Lower lobe of right lung (tissue), 2 donors: ENCODE measurements around the gene INPP5B. TPM values are rescaled to one million over a fixed set of nuclear protein-coding genes. Genes with fewer than 3 reads are reported as not detected.

ENCODE experiments used
- ATAC-seq, 2 donors: fragments of 200-7000 bp; cut with Tn5 transposase; one replicate each; pipeline ENCODE4 v1.9.1; 2020 to 2022; ENCODE audit warnings: mild to moderate bottlenecking in 2 of 2, moderate library complexity in 2 of 2
- DNase-seq: peaks from one replicate; pipeline ENCODE4 v3.0.0-alpha.2; 2020
- H3K27ac ChIP-seq: fragments of 200-600 bp; one replicate; pipeline ENCODE4 v1.8.0; 2022
- H3K27me3 ChIP-seq: fragments of 200-600 bp; one replicate; pipeline ENCODE4 v1.8.0; 2022; ENCODE audit warnings: low read depth
- H3K36me3 ChIP-seq: fragments of 200-600 bp; one replicate; pipeline ENCODE4 v1.8.0; 2022; ENCODE audit warnings: mild to moderate bottlenecking
- H3K4me1 ChIP-seq: fragments of 200-600 bp; one replicate; pipeline ENCODE4 v1.8.0; 2022
- H3K4me3 ChIP-seq: fragments of 200-600 bp; one replicate; pipeline ENCODE4 v1.8.0; 2022; ENCODE audit warnings: mild to moderate bottlenecking
- H3K9me3 ChIP-seq: fragments of 200-600 bp; one replicate; pipeline ENCODE4 v1.8.0; 2022
- intact Hi-C: fragments of 100-400 bp; cut with DNase I; formaldehyde crosslinking; loops from one replicate; pipeline ENCODE4 v1.11.0; 2022
- total RNA-seq: library from RNA; stranded (reverse); fragmentation: NEBNext Ultra II Directional; extraction: Animal tissue kit (Norgen Biotek cat#: 25700); gene quantifications from one replicate; pipeline ENCODE4 v1.2.1, GENCODE V29; 2021
- TF ChIP-seq, protein P1 (sequence below): fragments of 200-600 bp; IDR thresholded peaks from one replicate; pipeline ENCODE4 v1.8.0; 2022; ENCODE audit warnings: antibody characterized with exemption, mild to moderate bottlenecking
- donor health status: DM: no; HTN: yes; CAD: no; lungs with severe emphysema.

Gene INPP5B
- total RNA-seq, 1 donor from 2014 or later = 42.5 TPM

DNA sequence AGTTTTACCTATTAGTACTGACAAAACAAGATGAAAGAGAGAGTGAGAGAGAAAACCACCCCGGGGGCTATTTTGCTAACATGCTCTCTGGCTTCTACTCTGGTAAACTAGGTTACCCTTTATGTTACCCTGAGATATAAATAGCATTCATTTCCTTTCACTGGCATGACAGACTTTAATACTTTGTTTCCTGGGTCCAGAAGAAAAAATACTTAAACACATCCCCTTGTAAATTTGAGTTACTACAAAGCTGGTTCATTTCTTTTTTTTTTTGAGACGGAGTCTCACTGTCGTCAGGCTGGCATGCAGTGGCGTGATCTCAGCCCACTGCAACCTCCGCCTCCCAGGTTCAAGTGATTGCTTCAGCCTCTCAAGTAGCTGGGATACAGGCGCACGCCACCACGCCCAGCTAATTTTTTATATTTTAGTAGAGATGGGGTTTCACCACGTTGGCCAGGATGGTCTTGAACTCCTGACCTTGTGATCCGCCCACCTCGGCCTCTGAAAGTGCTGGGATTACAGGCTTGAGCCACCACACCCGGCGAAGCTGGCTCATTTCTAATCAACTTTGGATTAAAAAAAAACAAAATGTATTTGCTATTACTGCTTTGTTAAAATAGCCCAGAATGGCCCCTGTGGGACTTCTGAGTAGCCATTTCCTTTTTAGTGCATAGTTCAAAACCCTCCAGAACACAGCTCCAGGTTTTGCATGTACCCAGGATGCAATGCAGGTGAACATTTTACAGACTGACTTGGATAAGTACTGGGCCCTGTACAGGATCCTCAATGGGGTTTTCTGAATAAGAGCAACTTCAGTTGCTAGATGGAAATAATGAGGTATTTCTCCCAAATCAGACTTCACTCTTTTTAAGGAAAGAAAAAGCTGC is 20.6 kb downstream of the INPP5B start:
- Histone ChIP-seq H3K4me3 (no peak overlapping the region), H3K27me3 (no peaks in the 10 kb centered on the region), H3K4me1 (peaks cover 52% of the 10 kb centered on the region), H3K27ac (no peak overlapping the region), H3K9me3 (no peaks in the 10 kb centered on the region), H3K36me3 (peaks cover 13% of the 10 kb centered on the region)
- no peak for DNase-seq
- TF ChIP-seq, protein P1, sequence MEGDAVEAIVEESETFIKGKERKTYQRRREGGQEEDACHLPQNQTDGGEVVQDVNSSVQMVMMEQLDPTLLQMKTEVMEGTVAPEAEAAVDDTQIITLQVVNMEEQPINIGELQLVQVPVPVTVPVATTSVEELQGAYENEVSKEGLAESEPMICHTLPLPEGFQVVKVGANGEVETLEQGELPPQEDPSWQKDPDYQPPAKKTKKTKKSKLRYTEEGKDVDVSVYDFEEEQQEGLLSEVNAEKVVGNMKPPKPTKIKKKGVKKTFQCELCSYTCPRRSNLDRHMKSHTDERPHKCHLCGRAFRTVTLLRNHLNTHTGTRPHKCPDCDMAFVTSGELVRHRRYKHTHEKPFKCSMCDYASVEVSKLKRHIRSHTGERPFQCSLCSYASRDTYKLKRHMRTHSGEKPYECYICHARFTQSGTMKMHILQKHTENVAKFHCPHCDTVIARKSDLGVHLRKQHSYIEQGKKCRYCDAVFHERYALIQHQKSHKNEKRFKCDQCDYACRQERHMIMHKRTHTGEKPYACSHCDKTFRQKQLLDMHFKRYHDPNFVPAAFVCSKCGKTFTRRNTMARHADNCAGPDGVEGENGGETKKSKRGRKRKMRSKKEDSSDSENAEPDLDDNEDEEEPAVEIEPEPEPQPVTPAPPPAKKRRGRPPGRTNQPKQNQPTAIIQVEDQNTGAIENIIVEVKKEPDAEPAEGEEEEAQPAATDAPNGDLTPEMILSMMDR = no peak
- no peak for ATAC-seq
- intact Hi-C loops = no loop called here

DNA sequence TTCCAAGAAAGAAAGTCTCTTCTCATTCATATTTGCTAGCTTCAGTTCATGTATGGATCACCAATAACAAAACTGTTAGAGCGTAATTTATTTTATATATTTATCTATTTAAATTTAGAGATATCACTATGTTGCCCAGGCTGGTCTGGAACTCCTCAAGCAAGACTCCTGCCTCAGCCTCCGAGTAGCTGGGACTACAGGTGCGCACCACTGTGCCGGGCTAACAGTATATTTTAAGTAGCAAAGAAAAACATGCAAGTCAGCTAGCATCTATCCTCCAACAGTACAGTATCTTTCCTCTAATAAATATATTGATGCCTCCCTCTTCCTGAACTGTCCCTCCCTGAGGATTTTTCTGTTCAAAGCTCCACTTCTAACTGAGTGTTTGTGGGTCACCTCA is 21.5 kb downstream of the INPP5B start:
- ATAC-seq (no peak), DNase-seq (no peak)
- Histone ChIP-seq H3K9me3 (no peaks in the 10 kb centered on the region), H3K4me3 (no peak overlapping the region), H3K27ac (no peak overlapping the region), H3K27me3 (no peaks in the 10 kb centered on the region), H3K4me1 (peaks cover 42% of the 10 kb centered on the region), H3K36me3 (peaks cover 13% of the 10 kb centered on the region)
- TF ChIP-seq, protein P1 = no peak
- intact Hi-C loops = no loop called here

DNA sequence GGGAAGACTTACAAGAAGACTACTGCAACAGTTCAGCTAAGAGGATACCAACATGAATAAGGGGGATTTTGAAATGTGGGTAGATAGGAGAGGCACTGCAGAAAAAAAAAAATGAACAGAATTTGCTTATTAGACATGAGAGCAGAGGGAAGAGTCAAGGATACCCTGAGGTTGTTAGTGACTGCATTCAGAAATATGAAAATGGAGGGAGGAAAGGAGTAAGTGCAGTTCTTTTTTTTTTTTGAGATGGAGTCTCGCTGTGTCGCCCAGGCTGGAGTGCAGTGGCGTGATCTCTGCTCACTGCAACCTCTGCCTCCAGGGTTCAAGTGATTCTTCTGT is 23.3 kb downstream of the INPP5B start:
- intact Hi-C loops = no loop called here
- H3K27ac ChIP-seq = no peak overlapping the region
- H3K36me3 ChIP-seq = peaks cover 5% of the 10 kb centered on the region
- no peak for ATAC-seq
- peaks cover 33% of the 10 kb centered on the region for H3K4me1 ChIP-seq
- H3K9me3 ChIP-seq = no peaks in the 10 kb centered on the region
- H3K4me3 ChIP-seq = no peak overlapping the region
- no peaks in the 10 kb centered on the region for H3K27me3 ChIP-seq
- no peak for DNase-seq
- TF ChIP-seq, protein P1 = no peak

DNA sequence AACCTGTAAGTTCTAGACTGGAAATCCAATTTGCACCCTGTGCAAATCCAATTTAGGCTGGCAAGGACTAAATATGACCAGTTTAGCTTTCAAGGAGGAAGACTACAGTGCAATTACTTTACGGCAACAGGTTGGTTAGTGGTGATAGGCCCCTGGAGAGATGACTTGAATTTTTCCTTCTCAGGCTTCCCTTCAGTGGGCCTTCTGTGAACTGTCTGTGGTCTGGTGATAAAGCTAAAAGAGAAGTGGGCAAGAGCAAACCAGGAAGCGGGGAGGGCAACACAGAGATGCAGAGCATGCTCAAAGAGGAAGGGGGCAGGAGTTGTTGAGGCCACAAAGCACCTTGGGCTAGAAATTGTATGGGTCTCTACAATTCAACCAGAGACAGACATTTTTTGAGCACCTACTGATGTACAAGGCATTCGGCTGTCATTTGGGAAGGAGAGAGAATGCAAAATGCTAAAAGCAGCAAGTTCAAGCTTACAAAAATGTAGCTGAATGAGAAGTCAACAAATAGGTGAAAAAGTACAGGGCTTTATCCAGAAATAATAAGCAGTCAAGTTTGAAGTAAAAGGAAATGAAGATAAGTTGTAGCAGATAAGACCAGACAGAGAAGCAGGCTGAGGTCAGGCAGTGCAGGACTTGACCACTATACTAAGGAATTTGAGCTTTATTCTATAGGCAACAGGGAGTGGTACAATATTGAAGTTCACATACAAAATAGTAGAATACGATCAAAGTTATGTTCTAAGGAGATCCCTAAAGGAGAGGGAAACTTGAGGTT is 23.9 kb downstream of the INPP5B start:
- Histone ChIP-seq H3K9me3 (no peaks in the 10 kb centered on the region), H3K4me1 (peaks cover 32% of the 10 kb centered on the region), H3K27me3 (no peaks in the 10 kb centered on the region), H3K36me3 (peaks cover 5% of the 10 kb centered on the region), H3K4me3 (no peak overlapping the region), H3K27ac (no peak overlapping the region)
- ATAC-seq (peak; percentile 46 to 78), DNase-seq (no peak)
- TF ChIP-seq, protein P1 = no peak
- intact Hi-C loops = no loop called here

DNA sequence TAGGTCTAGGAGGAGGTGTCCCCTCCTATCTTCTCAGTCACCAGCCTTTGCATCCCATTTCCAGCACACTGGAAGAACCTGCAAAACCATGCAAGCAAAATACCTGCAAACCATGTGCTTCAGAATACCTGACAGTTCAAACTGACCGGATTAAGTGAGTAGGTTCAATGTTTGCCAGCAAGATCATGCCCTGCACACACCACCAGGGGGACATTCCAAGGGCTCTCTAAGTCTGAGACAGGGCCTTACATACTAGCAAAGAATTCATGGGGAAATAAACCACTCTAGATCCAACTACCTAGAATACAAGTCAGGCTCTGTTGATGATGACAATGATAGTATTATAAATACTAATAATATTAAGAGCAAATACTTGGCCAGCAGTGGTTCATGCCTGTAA is 27.6 kb downstream of the INPP5B start:
- H3K27me3 ChIP-seq = no peaks in the 10 kb centered on the region
- ATAC-seq (peak; percentile 44 to 56), DNase-seq (no peak)
- H3K4me3 ChIP-seq = no peak overlapping the region
- intact Hi-C loops = no loop called here
- TF ChIP-seq, protein P1 = no peak
- no peaks in the 10 kb centered on the region for H3K9me3 ChIP-seq
- H3K27ac ChIP-seq = no peak overlapping the region
- H3K4me1 ChIP-seq = peaks cover 14% of the 10 kb centered on the region
- H3K36me3 ChIP-seq = peaks cover 2% of the 10 kb centered on the region
